PC-9 (cell line): ENCODE data around the gene CFAP65. TPM values are rescaled to one million over a fixed set of nuclear protein-coding genes. Genes with fewer than 3 reads are reported as not detected.

ENCODE experiments used
- BruUV-seq: library from RNA; stranded (reverse); fragments of 400-500 nt; replicated peaks from 2 replicates; lab custom pipeline; 2021; lab: Mats Ljungman, UMichigan
- CTCF ChIA-PET: fragments of 300-600 bp; sonication (Branson Sonifier 250); formaldehyde crosslinking; loops from one replicate; lab custom pipeline; 2022; ENCODE audit warnings: antibody characterized with exemption; lab: Charles Lee
- POLR2A ChIA-PET: fragments of 300-600 bp; sonication (Branson Sonifier 250); formaldehyde crosslinking; loops from one replicate; lab custom pipeline; 2022; ENCODE audit warnings: antibody characterized with exemption; ENCODE audit not compliant: unreplicated experiment; lab: Charles Lee
- DNase-seq, 2 experiments: peaks; one replicate each; pipeline versions ENCODE4 v3.0.0 to v3.0.0-alpha.2; 2015 to 2022; ENCODE audit warnings: mixed read lengths in 1 of 2
- H2AFZ ChIP-seq: fragments of 200-600 bp; sonication (generic); 2 replicates; pipeline ENCODE4 v1.8.1; 2017; ENCODE audit warnings: antibody characterized with exemption
- H3F3A ChIP-seq: fragments of 200-600 bp; sonication (generic); 2 replicates; pipeline ENCODE4 v1.8.1; 2017; ENCODE audit warnings: antibody characterized with exemption, mild to moderate bottlenecking, low read depth; ENCODE audit not compliant: insufficient read depth
- H3K27ac ChIP-seq: fragments of 200-600 bp; sonication (generic); 2 replicates; pipeline ENCODE4 v1.6.1; 2016; ENCODE audit warnings: mixed run types
- H3K27me3 ChIP-seq: fragments of 200-600 bp; sonication (generic); 2 replicates; pipeline ENCODE4 v1.6.1; 2016; ENCODE audit warnings: low read depth, mixed run types; ENCODE audit not compliant: insufficient read depth
- H3K36me3 ChIP-seq: fragments of 200-600 bp; sonication (generic); 2 replicates; pipeline ENCODE4 v1.6.1; 2016; ENCODE audit warnings: low read depth, mixed run types
- H3K4me1 ChIP-seq: fragments of 200-600 bp; sonication (generic); replicated peaks from 2 replicates; pipeline ENCODE4 v1.6.1; 2016; ENCODE audit warnings: mixed run types; ENCODE audit not compliant: insufficient read depth
- H3K4me2 ChIP-seq: fragments of 200-600 bp; sonication (generic); 2 replicates; pipeline ENCODE4 v1.6.1; 2017; ENCODE audit warnings: mixed run types
- H3K4me3 ChIP-seq: fragments of 200-600 bp; sonication (generic); 2 replicates; pipeline ENCODE4 v1.6.1; 2016; ENCODE audit warnings: mixed run types
- H3K79me2 ChIP-seq: fragments of 200-600 bp; sonication (generic); 2 replicates; pipeline ENCODE4 v1.6.1; 2017; ENCODE audit warnings: low read depth, mixed run types
- H3K9me2 ChIP-seq: fragments of 200-600 bp; sonication (generic); 2 replicates; pipeline ENCODE4 v1.8.1; 2017; ENCODE audit warnings: mild to moderate bottlenecking; ENCODE audit not compliant: insufficient read depth
- H3K9me3 ChIP-seq: fragments of 200-600 bp; sonication (generic); 2 replicates; pipeline ENCODE4 v1.8.1; 2016; ENCODE audit warnings: low read depth; ENCODE audit not compliant: insufficient read depth
- H4K20me1 ChIP-seq: fragments of 200-600 bp; sonication (generic); 2 replicates; pipeline ENCODE4 v1.8.1; 2017; ENCODE audit not compliant: insufficient read depth
- EZH2 ChIP-seq: fragments of 200-600 bp; sonication (generic); IDR thresholded peaks from 2 replicates; pipeline ENCODE4 v1.8.0; 2017; ENCODE audit warnings: antibody characterized with exemption, low read depth
- intact Hi-C: fragments of 100-400 bp; cut with micrococcal nuclease; formaldehyde crosslinking; loops from one replicate; pipeline ENCODE4 v1.10.0; 2022; ENCODE audit not compliant: unreplicated experiment
- total RNA-seq: library from RNA; stranded (reverse); gene quantifications from 2 replicates; pipeline ENCODE4 v1.2.3, GENCODE V29; 2021
- TF ChIP-seq, protein P1 (sequence below): fragments of 200-600 bp; sonication (generic); conservative IDR thresholded peaks from 2 replicates; pipeline ENCODE4 v1.6.1; 2017; ENCODE audit warnings: mixed run types, antibody characterized with exemption, mild to moderate bottlenecking, moderate library complexity

The CFAP65 gene
- total RNA-seq, 1 experiment from 2014 or later: not detected

DNA sequence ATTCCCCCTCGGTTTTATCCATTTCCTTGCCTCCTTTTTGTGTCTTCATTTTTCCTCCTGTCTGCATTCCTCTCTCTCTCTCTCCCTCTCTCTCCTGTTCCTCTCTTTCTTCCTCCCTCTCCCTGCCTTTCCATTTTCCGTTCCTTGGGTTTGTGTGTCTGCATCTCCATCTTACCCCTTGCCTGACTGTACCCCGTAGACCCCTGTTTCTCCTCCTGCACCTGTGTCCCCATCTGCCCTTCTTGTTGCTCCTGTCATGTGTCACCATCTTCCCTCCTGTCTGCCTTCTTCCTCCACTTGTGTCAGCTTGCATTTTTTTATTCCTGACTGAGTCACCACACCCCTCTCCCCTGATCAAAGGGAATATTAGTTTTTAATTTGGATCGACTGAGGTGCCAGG lies 80.1 kb downstream of the CFAP65 start:
- Histone ChIP-seq H3K4me2 (no peak overlapping the region), H2AFZ (no peak overlapping the region), H3K4me1 (peaks cover 17% of the 10 kb centered on the region), H3K27ac (no peak overlapping the region), H3K27me3 (no peaks in the 10 kb centered on the region), H4K20me1 (no peaks in the 10 kb centered on the region), H3K9me3 (no peaks in the 10 kb centered on the region), H3K79me2 (no peaks in the 10 kb centered on the region), H3F3A (peaks cover 19% of the 10 kb centered on the region; the same call in 1 of the 2 replicates), H3K36me3 (no peaks in the 10 kb centered on the region), H3K9me2 (no peaks in the 10 kb centered on the region), H3K4me3 (no peak overlapping the region)
- intact Hi-C loops: no loop called here
- CTCF ChIA-PET: no interaction called here
- POLR2A ChIA-PET: no interaction called here
- BruUV-seq: no TSS peak
- no peak for DNase-seq
- TF ChIP-seq EZH2: no peak
- TF ChIP-seq, protein P1, sequence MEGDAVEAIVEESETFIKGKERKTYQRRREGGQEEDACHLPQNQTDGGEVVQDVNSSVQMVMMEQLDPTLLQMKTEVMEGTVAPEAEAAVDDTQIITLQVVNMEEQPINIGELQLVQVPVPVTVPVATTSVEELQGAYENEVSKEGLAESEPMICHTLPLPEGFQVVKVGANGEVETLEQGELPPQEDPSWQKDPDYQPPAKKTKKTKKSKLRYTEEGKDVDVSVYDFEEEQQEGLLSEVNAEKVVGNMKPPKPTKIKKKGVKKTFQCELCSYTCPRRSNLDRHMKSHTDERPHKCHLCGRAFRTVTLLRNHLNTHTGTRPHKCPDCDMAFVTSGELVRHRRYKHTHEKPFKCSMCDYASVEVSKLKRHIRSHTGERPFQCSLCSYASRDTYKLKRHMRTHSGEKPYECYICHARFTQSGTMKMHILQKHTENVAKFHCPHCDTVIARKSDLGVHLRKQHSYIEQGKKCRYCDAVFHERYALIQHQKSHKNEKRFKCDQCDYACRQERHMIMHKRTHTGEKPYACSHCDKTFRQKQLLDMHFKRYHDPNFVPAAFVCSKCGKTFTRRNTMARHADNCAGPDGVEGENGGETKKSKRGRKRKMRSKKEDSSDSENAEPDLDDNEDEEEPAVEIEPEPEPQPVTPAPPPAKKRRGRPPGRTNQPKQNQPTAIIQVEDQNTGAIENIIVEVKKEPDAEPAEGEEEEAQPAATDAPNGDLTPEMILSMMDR: no peak

DNA sequence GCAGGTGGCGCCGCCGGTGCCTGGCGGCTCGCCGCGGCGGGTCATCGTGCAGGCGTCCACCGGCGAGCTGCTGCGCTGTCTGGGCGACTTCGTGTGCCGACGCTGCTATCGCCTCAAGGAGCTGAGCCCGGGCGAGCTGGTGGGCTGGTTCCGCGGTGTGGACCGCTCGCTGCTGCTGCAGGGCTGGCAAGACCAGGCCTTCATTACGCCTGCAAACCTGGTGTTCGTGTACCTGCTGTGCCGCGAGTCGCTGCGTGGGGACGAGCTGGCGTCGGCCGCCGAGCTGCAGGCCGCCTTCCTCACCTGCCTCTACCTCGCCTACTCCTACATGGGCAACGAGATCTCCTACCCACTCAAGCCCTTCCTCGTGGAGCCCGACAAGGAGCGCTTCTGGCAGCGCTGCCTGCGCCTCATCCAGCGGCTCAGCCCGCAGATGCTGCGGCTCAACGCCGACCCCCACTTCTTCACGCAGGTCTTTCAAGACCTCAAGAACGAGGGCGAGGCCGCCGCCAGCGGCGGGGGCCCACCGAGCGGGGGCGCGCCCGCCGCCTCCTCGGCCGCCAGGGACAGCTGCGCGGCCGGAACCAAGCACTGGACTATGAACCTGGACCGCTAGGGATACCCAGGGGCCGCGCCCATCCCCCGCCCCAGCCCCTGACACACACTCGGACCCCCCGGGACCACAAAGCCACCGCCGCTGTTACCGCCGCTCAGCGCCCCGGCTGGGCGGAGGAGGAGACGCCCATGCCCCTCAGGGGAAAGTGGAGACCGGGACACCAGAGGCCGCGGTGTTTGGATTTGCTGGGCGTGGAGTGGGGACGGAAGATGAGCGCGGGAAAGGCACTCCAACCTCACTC lies 80.8 kb downstream of the CFAP65 start:
- Histone ChIP-seq H3K4me2 (no peak overlapping the region), H3K4me3 (no peak overlapping the region), H3F3A (peaks cover 19% of the 10 kb centered on the region; the same call in 1 of the 2 replicates), H3K36me3 (no peaks in the 10 kb centered on the region), H3K4me1 (peaks cover 17% of the 10 kb centered on the region), H3K9me2 (no peaks in the 10 kb centered on the region), H3K79me2 (no peaks in the 10 kb centered on the region), H3K9me3 (no peaks in the 10 kb centered on the region), H3K27me3 (no peaks in the 10 kb centered on the region), H2AFZ (no peak overlapping the region), H3K27ac (no peak overlapping the region), H4K20me1 (no peaks in the 10 kb centered on the region)
- TF ChIP-seq EZH2: no peak
- TF ChIP-seq, protein P1: no peak
- no peak for DNase-seq
- no TSS peak for BruUV-seq
- intact Hi-C loops: no loop called here
- POLR2A ChIA-PET: no interaction called here
- CTCF ChIA-PET: no interaction called here

DNA sequence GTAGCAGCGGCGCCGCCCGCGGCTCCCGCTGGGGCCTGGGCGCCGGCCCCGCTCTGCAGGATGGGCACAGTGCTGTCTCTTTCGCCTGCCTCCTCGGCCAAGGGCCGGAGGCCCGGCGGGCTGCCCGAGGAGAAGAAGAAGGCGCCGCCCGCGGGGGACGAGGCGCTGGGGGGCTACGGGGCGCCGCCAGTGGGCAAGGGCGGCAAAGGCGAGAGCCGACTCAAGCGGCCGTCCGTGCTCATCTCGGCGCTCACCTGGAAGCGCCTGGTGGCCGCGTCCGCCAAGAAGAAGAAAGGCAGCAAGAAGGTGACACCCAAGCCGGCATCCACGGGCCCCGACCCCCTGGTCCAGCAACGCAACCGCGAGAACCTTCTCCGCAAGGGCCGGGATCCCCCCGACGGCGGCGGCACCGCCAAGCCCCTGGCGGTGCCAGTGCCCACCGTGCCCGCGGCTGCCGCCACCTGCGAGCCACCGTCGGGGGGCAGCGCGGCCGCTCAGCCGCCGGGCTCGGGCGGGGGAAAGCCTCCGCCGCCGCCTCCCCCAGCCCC lies 81.5 kb downstream of the CFAP65 start:
- Histone ChIP-seq H3K27ac (no peak overlapping the region), H3K27me3 (no peaks in the 10 kb centered on the region), H3K36me3 (no peaks in the 10 kb centered on the region), H3K9me2 (no peaks in the 10 kb centered on the region), H2AFZ (no peak overlapping the region), H4K20me1 (no peaks in the 10 kb centered on the region), H3K79me2 (no peaks in the 10 kb centered on the region), H3K9me3 (no peaks in the 10 kb centered on the region), H3K4me3 (peak overlapping the region; percentile 39; the same call in 1 of the 2 replicates), H3K4me1 (peaks cover 17% of the 10 kb centered on the region), H3F3A (peaks cover 19% of the 10 kb centered on the region; the same call in 1 of the 2 replicates), H3K4me2 (peak overlapping the region; percentile 68; the same call in 1 of the 2 replicates)
- ChIA-PET POLR2A (no interaction called here), CTCF (interaction anchor here (0.6 to 0.9 kb wide), 2 partner anchors 83 to 483 kb away, joined by 3 to 6 read pairs; no protein-coding TSS in a partner anchor)
- TF ChIP-seq, protein P1: no peak
- no peak for TF ChIP-seq EZH2
- DNase-seq: no peak
- no TSS peak for BruUV-seq
- intact Hi-C loops: no loop called here
